CD8-positive, alpha-beta memory T cell (primary cell): ENCODE results near the gene WDPCP. TPM values are rescaled to one million over a fixed set of nuclear protein-coding genes. Genes with fewer than 3 reads are reported as not detected.

Experiments used
- CTCF ChIA-PET: fragments of 350-600 bp; sonication (Branson Sonifier 250); formaldehyde crosslinking; loops from one replicate; lab custom pipeline; 2021; ENCODE audit warnings: antibody characterized with exemption; lab: Charles Lee
- POLR2A ChIA-PET: fragments of 350-600 bp; sonication (Branson Sonifier 250); formaldehyde crosslinking; loops from one replicate; lab custom pipeline; 2021; ENCODE audit warnings: antibody characterized with exemption; lab: Charles Lee
- DNase-seq, 5 donors: peaks; one replicate each; pipeline versions ENCODE4 v3.0.0 to v3.0.0-alpha.2; 2020 to 2022; ENCODE audit warnings: mixed read lengths in 1 of 5
- H3K27ac ChIP-seq: one replicate; pipeline ENCODE4 v1.7.0; 2013; ENCODE audit warnings: low read depth, mild to moderate bottlenecking, low read length, moderate library complexity
- H3K27me3 ChIP-seq: 2 replicates; pipeline ENCODE4 v1.7.0; 2013; ENCODE audit warnings: low read length, mild to moderate bottlenecking; ENCODE audit not compliant: insufficient read depth, poor library complexity, severe bottlenecking
- H3K36me3 ChIP-seq: 2 replicates; pipeline ENCODE4 v1.7.0; 2013; ENCODE audit warnings: mild to moderate bottlenecking, low read length, moderate library complexity; ENCODE audit not compliant: insufficient read depth
- H3K4me1 ChIP-seq: 2 replicates; pipeline ENCODE4 v1.7.0; 2013; ENCODE audit warnings: mild to moderate bottlenecking, low read length, moderate library complexity; ENCODE audit not compliant: insufficient read depth
- H3K4me3 ChIP-seq: 2 replicates; pipeline ENCODE4 v1.7.0; 2013; ENCODE audit warnings: mild to moderate bottlenecking, low read length
- H3K9me3 ChIP-seq: 2 replicates; pipeline ENCODE4 v1.7.0; 2013; ENCODE audit warnings: mild to moderate bottlenecking, low read length
- H3K27ac Mint-ChIP-seq, 8 donors: one replicate each; pipeline ENCODE4 v1.8.0; 2020 to 2021; ENCODE audit warnings: mixed read lengths in 8 of 8, mild to moderate bottlenecking in 6 of 8, inconsistent platforms in 3 of 8, moderate library complexity in 3 of 8
- H3K27me3 Mint-ChIP-seq, 2 donors: one replicate each; pipeline ENCODE4 v1.8.0; 2020 to 2021; ENCODE audit warnings: mixed read lengths in 2 of 2, mild to moderate bottlenecking in 1 of 2, moderate library complexity in 1 of 2
- H3K36me3 Mint-ChIP-seq, 3 donors: one replicate each; pipeline ENCODE4 v1.8.0; 2020 to 2021; ENCODE audit warnings: mixed read lengths in 3 of 3, inconsistent platforms in 1 of 3, mild to moderate bottlenecking in 1 of 3
- H3K4me1 Mint-ChIP-seq, 3 donors: one replicate each; pipeline ENCODE4 v1.8.0; 2020 to 2021; ENCODE audit warnings: mixed read lengths in 3 of 3, inconsistent platforms in 1 of 3, mild to moderate bottlenecking in 1 of 3
- H3K4me3 Mint-ChIP-seq, 7 donors: one replicate each; pipeline ENCODE4 v1.8.0; 2020 to 2021; ENCODE audit warnings: mixed read lengths in 7 of 7, mild to moderate bottlenecking in 6 of 7, moderate library complexity in 4 of 7, inconsistent platforms in 2 of 7
- H3K9me3 Mint-ChIP-seq, 5 donors: one replicate each; pipeline ENCODE4 v1.8.0; 2020 to 2022; ENCODE audit warnings: mixed read lengths in 5 of 5, mild to moderate bottlenecking in 3 of 5, moderate library complexity in 2 of 5, inconsistent platforms in 1 of 5
- polyA plus RNA-seq: library from polyadenylated mRNA; unstranded; fragments of 300-500 nt; fragmentation: Illumina TruSeq; gene quantifications from one replicate; pipeline ENCODE4 v1.2.3, GENCODE V29; 2021
- total RNA-seq, 2 experiments: library from RNA; stranded (reverse); gene quantifications; one replicate each; pipeline ENCODE4 v1.2.3, GENCODE V29; 2021

WDPCP gene
- total and polyA plus RNA-seq, 3 experiments from 2014 or later = 5.9 to 7.9 (median 7.2) TPM

GRCh38 chr2:63132020-63132419 is 456.3 kb downstream of the WDPCP start:
- DNase-seq = no peak
- H3K4me3 Mint-ChIP-seq = no peak overlapping the region
- no peaks in the 10 kb centered on the region for H3K4me1 Mint-ChIP-seq
- POLR2A ChIA-PET = no interaction called here
- peaks cover 0 to 2% of the 10 kb centered on the region in 2 donors for H3K27me3 Mint-ChIP-seq
- Histone ChIP-seq H3K9me3 (peaks cover 5% of the 10 kb centered on the region), H3K36me3 (no peaks in the 10 kb centered on the region), H3K4me3 (no peak overlapping the region), H3K27ac (no peak overlapping the region), H3K4me1 (no peaks in the 10 kb centered on the region), H3K27me3 (no peaks in the 10 kb centered on the region)
- H3K36me3 Mint-ChIP-seq = peaks cover 0 to 40% (median 9%) of the 10 kb centered on the region in 3 donors
- CTCF ChIA-PET = no interaction called here
- no peak overlapping the region for H3K27ac Mint-ChIP-seq
- peaks cover 43 to 67% (median 57%) of the 10 kb centered on the region in 5 donors for H3K9me3 Mint-ChIP-seq

DNA sequence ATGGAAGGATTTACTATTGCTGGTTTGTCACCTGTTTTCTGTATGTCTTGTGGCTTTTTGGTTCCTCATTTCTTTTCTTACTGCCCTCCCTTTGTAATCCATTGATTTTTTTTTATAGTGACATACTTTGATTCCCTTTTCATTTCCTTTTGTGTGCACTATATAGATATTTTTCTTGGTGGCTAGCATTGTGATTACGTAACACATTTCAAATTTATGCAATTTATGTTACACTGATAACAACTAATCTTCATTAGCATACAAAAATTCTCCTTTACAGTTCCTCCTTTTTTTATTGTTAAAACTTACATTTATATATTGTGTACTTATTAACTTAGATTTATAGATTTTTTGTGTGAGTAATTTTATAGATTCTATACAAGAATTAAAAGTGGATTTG is 457.1 kb downstream of the WDPCP start:
- Mint-ChIP-seq H3K27ac (no peak overlapping the region), H3K4me3 (no peak overlapping the region), H3K27me3 (peaks cover 0 to 2% of the 10 kb centered on the region in 2 donors), H3K9me3 (peaks cover 37 to 62% (median 49%) of the 10 kb centered on the region in 5 donors), H3K36me3 (peaks cover 0 to 34% (median 9%) of the 10 kb centered on the region in 3 donors), H3K4me1 (no peaks in the 10 kb centered on the region)
- ChIA-PET CTCF (no interaction called here), POLR2A (no interaction called here)
- Histone ChIP-seq H3K36me3 (no peaks in the 10 kb centered on the region), H3K9me3 (peaks cover 5% of the 10 kb centered on the region), H3K27ac (no peak overlapping the region), H3K4me3 (no peak overlapping the region), H3K27me3 (no peaks in the 10 kb centered on the region), H3K4me1 (no peaks in the 10 kb centered on the region)
- DNase-seq = no peak

DNA sequence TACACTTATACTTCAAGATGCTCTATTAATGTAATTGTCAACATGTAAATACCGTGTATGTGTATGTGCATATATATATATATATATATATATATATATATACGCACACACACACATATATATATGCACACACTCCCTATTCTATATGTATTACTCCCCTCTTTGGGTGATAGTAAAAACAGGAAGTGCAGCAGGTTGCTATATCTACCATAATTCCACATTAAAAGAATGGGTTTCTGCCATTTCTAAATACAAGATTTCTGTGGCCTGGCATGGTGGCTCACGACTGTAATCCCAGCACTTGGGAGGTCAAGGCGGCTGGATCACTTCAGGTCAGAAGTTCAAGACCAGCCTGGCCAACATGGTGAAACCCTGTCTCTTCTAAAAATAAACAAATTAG is 460.7 kb downstream of the WDPCP start:
- Mint-ChIP-seq H3K27ac (no peak overlapping the region), H3K36me3 (peaks cover 0 to 23% (median 5%) of the 10 kb centered on the region in 3 donors)
- CTCF ChIA-PET = no interaction called here

GRCh38 chr2:63124850-63125249 is 463.4 kb downstream of the WDPCP start:
- Histone ChIP-seq H3K9me3 (no peaks in the 10 kb centered on the region), H3K27me3 (no peaks in the 10 kb centered on the region), H3K36me3 (no peaks in the 10 kb centered on the region), H3K27ac (no peak overlapping the region), H3K4me3 (no peak overlapping the region), H3K4me1 (no peaks in the 10 kb centered on the region)
- peaks cover 4 to 17% (median 7%) of the 10 kb centered on the region in 3 donors for H3K36me3 Mint-ChIP-seq
- H3K27ac Mint-ChIP-seq = no peak overlapping the region
- H3K9me3 Mint-ChIP-seq = peaks cover 6 to 23% (median 7%) of the 10 kb centered on the region in 5 donors
- ChIA-PET CTCF (no interaction called here), POLR2A (no interaction called here)
- H3K27me3 Mint-ChIP-seq = no peaks in the 10 kb centered on the region
- no peak for DNase-seq
- H3K4me1 Mint-ChIP-seq = no peaks in the 10 kb centered on the region
- H3K4me3 Mint-ChIP-seq = no peak overlapping the region

More for the DNA sequence above, 460.7 kb downstream of the WDPCP start:
- no peak overlapping the region for H3K27ac ChIP-seq
- no peak overlapping the region for H3K4me3 Mint-ChIP-seq
- no peaks in the 10 kb centered on the region for H3K4me1 Mint-ChIP-seq
- H3K4me3 ChIP-seq = no peak overlapping the region
- no peaks in the 10 kb centered on the region for H3K36me3 ChIP-seq
- H3K27me3 Mint-ChIP-seq = no peaks in the 10 kb centered on the region
- no peak for DNase-seq
- no peaks in the 10 kb centered on the region for H3K9me3 ChIP-seq
- H3K4me1 ChIP-seq = no peaks in the 10 kb centered on the region
- peaks cover 26 to 37% (median 31%) of the 10 kb centered on the region in 5 donors for H3K9me3 Mint-ChIP-seq
- no peaks in the 10 kb centered on the region for H3K27me3 ChIP-seq
- POLR2A ChIA-PET = no interaction called here

GRCh38 chr2:63124218-63124617 is 464.1 kb downstream of the WDPCP start:
- Mint-ChIP-seq H3K4me3 (no peak overlapping the region), H3K27me3 (no peaks in the 10 kb centered on the region), H3K9me3 (peaks cover 2 to 23% (median 9%) of the 10 kb centered on the region in 5 donors), H3K36me3 (peaks cover 4 to 17% (median 7%) of the 10 kb centered on the region in 3 donors), H3K27ac (no peak overlapping the region), H3K4me1 (no peaks in the 10 kb centered on the region)
- Histone ChIP-seq H3K4me1 (no peaks in the 10 kb centered on the region), H3K27ac (no peak overlapping the region), H3K4me3 (no peak overlapping the region), H3K9me3 (no peaks in the 10 kb centered on the region), H3K27me3 (no peaks in the 10 kb centered on the region), H3K36me3 (no peaks in the 10 kb centered on the region)
- no peak for DNase-seq
- POLR2A ChIA-PET = no interaction called here
- CTCF ChIA-PET = no interaction called here

DNA sequence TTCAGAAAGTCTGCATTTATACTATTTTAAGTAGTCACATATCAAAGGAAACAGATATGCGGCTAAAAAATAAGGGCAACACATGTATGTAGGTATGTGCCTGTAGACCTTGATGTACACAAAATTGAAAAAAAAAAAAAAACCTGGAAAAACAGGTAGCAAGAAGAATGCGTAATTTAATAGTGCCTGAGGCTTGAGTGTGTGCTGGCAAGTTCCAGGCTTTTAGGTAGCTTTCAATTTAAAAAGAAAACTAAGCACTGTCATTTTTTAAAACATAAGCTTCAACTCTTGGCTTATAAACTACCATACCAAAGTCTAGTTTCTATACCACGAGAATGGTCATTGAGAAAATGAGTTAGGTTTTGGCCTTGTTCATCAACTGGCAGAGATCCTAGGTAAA is 465.4 kb downstream of the WDPCP start:
- CTCF ChIA-PET = no interaction called here
- no peaks in the 10 kb centered on the region for H3K36me3 ChIP-seq
- Mint-ChIP-seq H3K36me3 (peaks cover 4 to 17% (median 7%) of the 10 kb centered on the region in 3 donors), H3K27ac (no peak overlapping the region), H3K4me1 (no peaks in the 10 kb centered on the region), H3K27me3 (no peaks in the 10 kb centered on the region), H3K9me3 (peaks cover 0 to 22% (median 2%) of the 10 kb centered on the region in 5 donors), H3K4me3 (no peak overlapping the region)
- H3K4me1 ChIP-seq = no peaks in the 10 kb centered on the region
- H3K27me3 ChIP-seq = no peaks in the 10 kb centered on the region
- H3K27ac ChIP-seq = no peak overlapping the region
- POLR2A ChIA-PET = no interaction called here
- H3K4me3 ChIP-seq = no peak overlapping the region
- no peak for DNase-seq
- no peaks in the 10 kb centered on the region for H3K9me3 ChIP-seq

- no peaks in the 10 kb centered on the region for H3K4me1 Mint-ChIP-seq
- Histone ChIP-seq H3K4me1 (no peaks in the 10 kb centered on the region), H3K27me3 (no peaks in the 10 kb centered on the region), H3K36me3 (no peaks in the 10 kb centered on the region), H3K27ac (no peak overlapping the region), H3K4me3 (no peak overlapping the region), H3K9me3 (no peaks in the 10 kb centered on the region)
- ChIA-PET CTCF (no interaction called here), POLR2A (no interaction called here)
- no peaks in the 10 kb centered on the region for H3K27me3 Mint-ChIP-seq
- peaks cover 4 to 17% (median 7%) of the 10 kb centered on the region in 3 donors for H3K36me3 Mint-ChIP-seq
- H3K27ac Mint-ChIP-seq = no peak overlapping the region
- no peak for DNase-seq
- no peak overlapping the region for H3K4me3 Mint-ChIP-seq
- H3K9me3 Mint-ChIP-seq = peaks cover 5 to 31% (median 13%) of the 10 kb centered on the region in 5 donors
These were observed 467.0 kb downstream of the WDPCP start for GRCh38 chr2:63121055-63121834.

GRCh38 chr2:63118821-63119220 is 469.5 kb downstream of the WDPCP start:
- no peaks in the 10 kb centered on the region for H3K27me3 ChIP-seq
- Mint-ChIP-seq H3K9me3 (peaks cover 11 to 48% (median 30%) of the 10 kb centered on the region in 5 donors), H3K36me3 (peaks cover 4 to 17% (median 7%) of the 10 kb centered on the region in 3 donors), H3K27ac (no peak overlapping the region), H3K4me1 (no peaks in the 10 kb centered on the region), H3K27me3 (no peaks in the 10 kb centered on the region), H3K4me3 (no peak overlapping the region)
- H3K4me3 ChIP-seq = no peak overlapping the region
- DNase-seq = no peak
- H3K27ac ChIP-seq = no peak overlapping the region
- H3K36me3 ChIP-seq = no peaks in the 10 kb centered on the region
- H3K9me3 ChIP-seq = no peaks in the 10 kb centered on the region
- H3K4me1 ChIP-seq = no peaks in the 10 kb centered on the region
- POLR2A ChIA-PET = no interaction called here
- CTCF ChIA-PET = no interaction called here
